IPS-15b (cell line): ENCODE results near the gene CCDC85C.

Experiments
- H3K27me3 ChIP-seq: one replicate; pipeline ENCODE4 v1.6.1; 2013; ENCODE audit warnings: low read length; ENCODE audit not compliant: control insufficient read depth, insufficient read depth
- H3K36me3 ChIP-seq: one replicate; pipeline ENCODE4 v1.6.1; 2013; ENCODE audit warnings: low read length; ENCODE audit not compliant: control insufficient read depth, insufficient read depth
- H3K4me1 ChIP-seq: one replicate; pipeline ENCODE4 v1.6.1; 2013; ENCODE audit warnings: mild to moderate bottlenecking, low read length; ENCODE audit not compliant: control insufficient read depth, insufficient read depth
- H3K4me3 ChIP-seq: one replicate; pipeline ENCODE4 v1.5.1; 2013; ENCODE audit warnings: low read depth, low read length
- H3K9ac ChIP-seq: one replicate; pipeline ENCODE4 v1.6.1; 2013; ENCODE audit warnings: low read depth, mild to moderate bottlenecking, low read length
- H3K9me3 ChIP-seq: one replicate; pipeline ENCODE4 v1.6.1; 2013; ENCODE audit warnings: mild to moderate bottlenecking, low read length; ENCODE audit not compliant: control insufficient read depth, insufficient read depth

Gene CCDC85C

DNA sequence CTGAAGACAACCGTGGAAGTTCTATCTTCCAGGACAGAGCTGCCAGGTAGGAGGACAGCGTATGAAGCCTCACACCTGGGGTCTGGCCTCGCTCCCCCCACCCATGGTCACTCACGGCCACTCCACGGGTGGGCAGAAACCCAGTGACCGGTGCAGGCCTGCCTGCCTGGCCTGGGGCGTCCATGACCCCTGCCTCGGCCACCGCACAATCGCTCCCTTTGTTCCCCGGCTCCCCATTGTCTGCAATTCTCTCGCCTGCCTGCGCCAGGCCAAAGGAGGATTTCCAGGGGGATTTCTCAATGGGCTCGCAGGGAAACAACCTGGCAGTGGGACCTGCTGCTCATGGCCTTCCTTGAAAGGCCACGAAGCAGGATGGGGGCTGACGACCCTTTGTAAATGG, 22.6 kb downstream of the CCDC85C start:
- Histone ChIP-seq H3K4me3 (no peak overlapping the region), H3K36me3 (no peaks in the 10 kb centered on the region), H3K27me3 (no peaks in the 10 kb centered on the region), H3K4me1 (peaks cover 2% of the 10 kb centered on the region), H3K9me3 (no peaks in the 10 kb centered on the region), H3K9ac (no peak overlapping the region)

DNA sequence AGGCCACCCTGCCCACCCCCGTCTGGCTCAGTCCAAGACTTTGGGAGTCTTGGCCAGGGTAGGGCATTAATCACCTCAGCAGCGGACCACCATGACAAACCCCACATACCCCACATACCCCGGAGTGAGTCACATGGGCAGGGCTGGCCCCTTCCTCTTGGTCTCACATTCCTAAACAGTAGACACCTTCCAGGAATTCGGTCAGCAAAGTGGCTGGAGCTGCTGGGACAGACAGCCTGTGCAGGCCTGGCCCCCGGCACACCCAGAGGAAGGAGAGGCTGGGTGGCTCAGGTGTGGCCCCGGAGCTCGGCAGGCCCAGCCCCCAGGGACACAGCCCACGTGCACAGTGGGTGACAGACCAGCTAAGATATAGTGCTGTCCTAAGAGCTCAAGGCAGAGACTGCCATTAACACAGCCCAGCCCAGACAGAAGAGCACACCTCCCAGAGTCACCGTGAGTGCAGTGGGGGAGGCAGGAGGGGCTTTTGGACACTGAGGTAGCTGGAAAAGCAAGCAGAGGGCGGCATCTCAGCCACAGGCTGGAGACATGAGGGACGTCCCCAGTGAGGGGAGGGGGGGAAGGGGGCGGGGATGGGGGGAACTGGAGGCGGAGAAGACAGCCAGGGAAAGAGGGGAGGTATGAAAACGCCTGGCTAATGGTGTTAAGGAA, 24.0 kb downstream of the CCDC85C start:
- Histone ChIP-seq H3K36me3 (no peaks in the 10 kb centered on the region), H3K4me1 (peaks cover 9% of the 10 kb centered on the region), H3K27me3 (no peaks in the 10 kb centered on the region), H3K9me3 (no peaks in the 10 kb centered on the region), H3K4me3 (no peak overlapping the region), H3K9ac (no peak overlapping the region)

DNA sequence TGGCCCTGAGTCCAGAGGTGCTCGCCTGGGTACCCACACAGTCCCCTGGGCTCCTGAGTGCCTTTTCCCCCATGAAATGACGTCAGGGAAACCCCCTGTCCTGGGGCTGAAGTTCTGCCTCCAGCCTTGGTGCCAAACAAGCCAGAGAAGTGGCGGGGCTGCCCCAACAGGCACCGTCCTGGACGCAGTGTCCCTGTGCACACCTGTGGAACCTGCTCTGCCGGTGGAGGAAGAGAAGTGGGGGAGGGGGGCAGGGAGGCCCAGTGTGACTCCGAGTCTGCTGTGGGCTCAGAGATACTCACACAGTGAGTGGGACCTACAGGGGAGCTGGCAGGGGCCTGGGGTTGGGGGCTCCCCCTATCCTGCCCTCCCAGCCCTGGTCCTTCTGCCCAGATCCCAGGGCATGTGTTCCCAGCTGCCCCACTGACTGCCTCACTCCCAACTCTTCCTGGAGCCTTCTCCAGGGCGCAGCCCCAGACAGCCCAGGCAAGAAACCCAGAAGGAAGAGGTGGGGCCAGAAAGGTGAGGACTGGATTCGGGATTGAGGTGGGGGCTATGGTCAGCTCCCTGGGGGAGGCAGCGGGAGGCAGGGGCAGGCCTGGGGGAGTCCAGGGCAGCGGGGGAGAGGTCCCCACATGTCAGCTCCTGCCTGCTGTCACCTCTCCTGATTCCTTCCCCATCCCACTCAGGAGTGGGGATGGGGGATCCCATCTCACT, 24.7 kb downstream of the CCDC85C start:
- Histone ChIP-seq H3K4me1 (peaks cover 14% of the 10 kb centered on the region), H3K9me3 (no peaks in the 10 kb centered on the region), H3K36me3 (no peaks in the 10 kb centered on the region), H3K27me3 (no peaks in the 10 kb centered on the region), H3K9ac (no peak overlapping the region), H3K4me3 (no peak overlapping the region)

DNA sequence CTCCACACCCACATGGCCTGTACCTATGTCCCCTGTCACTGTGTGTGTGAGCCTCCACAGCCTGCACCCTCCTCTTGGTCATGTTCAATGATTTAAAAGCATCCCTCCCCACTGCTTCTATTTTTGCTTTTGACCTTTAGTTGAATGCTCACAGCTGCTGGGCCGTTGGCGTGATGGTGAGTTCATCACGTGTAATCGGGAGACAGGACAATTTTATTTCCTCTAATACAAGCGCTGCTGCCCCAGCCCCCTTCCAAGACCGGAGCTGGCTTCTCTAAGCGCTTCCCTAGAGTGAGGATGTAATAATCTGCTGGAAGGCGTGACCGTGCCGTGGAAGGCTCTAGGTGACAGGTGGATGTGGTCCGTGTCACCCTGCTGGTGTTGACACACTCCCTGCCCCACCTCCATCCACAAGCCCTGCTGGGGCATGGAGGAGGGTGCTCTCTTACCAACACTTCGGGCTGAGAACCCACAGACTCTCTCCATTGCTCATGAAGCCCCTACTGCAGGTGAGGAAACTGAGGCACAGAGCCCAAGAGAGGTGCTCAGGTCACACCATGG, 25.4 kb downstream of the CCDC85C start:
- Histone ChIP-seq H3K36me3 (no peaks in the 10 kb centered on the region), H3K4me3 (no peak overlapping the region), H3K4me1 (peaks cover 21% of the 10 kb centered on the region), H3K9me3 (no peaks in the 10 kb centered on the region), H3K9ac (no peak overlapping the region), H3K27me3 (no peaks in the 10 kb centered on the region)

DNA sequence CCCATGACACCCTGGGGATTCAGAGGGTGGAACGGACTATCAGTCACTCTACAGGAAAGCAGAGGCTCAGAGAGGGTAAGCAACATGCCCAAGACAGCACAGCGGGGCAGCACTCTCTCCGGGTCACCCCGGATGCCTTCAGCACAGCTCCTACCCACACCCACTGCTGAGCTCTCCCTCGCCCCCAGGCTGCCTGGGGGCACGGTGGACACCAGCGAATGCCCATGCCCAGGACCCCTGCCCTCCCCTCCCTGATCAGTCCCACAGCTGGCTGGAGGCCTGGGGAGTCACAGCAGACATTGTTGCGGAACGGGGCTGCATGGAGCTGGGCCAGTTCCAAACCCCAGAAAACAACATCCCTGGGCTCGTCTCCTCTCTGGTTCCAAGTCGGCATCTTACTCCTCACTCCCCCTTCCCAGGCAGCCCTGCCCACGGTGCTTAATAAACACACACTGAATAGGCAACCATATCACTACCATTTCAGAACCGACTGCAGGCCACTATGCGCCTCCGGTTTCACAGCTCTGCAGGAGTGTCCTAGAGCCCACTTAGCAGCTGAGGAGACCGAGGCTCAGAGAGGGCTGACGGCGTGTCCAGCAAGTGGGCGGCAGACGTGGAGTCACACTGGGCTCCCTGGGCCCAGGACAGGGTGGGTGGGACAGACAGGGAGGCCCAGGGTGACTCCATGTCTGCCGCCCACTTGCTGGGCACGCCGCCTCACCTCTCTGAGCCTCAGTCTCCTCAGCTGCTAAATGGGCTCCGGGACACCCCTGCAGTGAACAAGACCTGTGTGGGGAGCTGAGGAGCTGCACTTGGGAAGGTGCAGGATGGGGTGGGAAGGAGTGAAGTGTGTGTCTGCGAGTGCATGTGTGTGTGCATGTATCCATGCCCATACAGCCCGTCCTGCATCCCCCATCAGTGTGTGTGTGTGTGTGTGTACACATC, 27.0 kb downstream of the CCDC85C start:
- H3K9me3 ChIP-seq = no peaks in the 10 kb centered on the region
- H3K4me1 ChIP-seq = peaks cover 27% of the 10 kb centered on the region
- H3K27me3 ChIP-seq = no peaks in the 10 kb centered on the region
- no peak overlapping the region for H3K9ac ChIP-seq
- H3K4me3 ChIP-seq = no peak overlapping the region
- no peaks in the 10 kb centered on the region for H3K36me3 ChIP-seq

DNA sequence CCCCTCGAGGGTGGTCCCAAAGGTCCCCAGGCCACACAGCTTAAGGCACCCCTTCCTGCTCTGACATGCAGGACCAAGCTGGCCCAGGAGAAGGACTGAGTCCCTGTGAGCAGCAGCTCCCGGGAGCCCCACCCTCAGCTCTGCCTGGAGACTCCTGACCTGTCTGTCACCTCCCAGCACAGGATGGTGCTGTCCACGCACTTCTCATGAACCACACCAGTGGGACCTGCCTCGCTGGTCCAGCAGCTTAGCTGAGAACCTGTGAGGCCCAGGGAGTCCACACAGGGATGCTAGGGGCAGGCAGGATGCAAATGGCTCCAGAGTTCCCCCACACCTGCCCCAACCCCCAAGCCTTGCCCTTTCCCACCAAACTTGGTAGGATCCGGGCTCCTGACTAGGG, 27.7 kb downstream of the CCDC85C start:
- no peaks in the 10 kb centered on the region for H3K9me3 ChIP-seq
- peaks cover 33% of the 10 kb centered on the region for H3K4me1 ChIP-seq
- H3K9ac ChIP-seq = peak overlapping the region; percentile 24
- no peaks in the 10 kb centered on the region for H3K36me3 ChIP-seq
- no peaks in the 10 kb centered on the region for H3K27me3 ChIP-seq
- H3K4me3 ChIP-seq = no peak overlapping the region

DNA sequence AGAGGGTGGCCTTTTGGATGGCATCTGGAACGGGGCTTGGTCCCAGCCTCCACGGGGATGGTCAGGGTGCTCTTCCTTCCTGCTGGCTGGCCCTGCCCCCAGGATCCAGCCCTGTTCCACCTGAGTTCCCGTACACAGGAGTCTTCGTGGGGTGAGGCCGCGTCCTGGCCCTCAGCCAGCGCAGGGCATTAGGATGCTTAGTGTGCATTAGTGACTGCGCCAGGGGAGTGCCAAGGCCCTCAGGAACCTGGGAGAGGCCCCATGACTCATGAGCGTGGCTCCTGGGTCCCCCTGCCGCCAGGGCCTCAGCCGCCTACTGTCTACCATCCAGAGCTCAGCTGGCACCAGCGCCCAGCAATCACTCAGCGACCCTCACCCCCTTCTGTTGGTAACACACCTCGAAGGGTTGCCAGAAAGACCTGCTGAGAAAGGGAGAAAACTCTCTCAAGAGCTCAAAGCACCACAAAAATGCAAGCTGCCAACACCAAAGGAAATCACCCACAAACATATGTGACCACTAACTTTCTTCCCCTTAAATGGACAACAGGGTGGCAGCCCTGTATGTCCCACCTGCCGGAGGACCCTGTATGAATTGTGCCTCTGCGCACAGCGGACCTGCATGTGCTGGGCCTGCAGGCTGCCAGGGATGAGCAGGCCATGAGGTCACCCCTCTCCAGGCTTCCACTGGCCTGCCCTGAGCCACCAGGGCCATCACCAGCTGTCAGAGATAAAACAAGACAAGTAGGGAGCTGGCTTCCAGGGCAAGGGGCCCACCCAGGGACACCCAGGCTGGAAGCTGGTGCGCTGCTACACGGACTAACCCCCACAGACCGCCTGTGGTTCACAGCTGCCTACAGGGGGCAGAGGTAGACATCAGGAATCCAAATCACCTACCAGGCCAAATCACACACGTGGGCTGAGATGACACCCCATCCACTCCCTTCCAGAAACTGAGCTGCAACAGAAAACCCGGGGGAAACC, 28.7 kb downstream of the CCDC85C start:
- Histone ChIP-seq H3K27me3 (no peaks in the 10 kb centered on the region), H3K36me3 (no peaks in the 10 kb centered on the region), H3K4me1 (peaks cover 38% of the 10 kb centered on the region), H3K4me3 (no peak overlapping the region), H3K9ac (peak overlapping the region; percentile 24), H3K9me3 (no peaks in the 10 kb centered on the region)

DNA sequence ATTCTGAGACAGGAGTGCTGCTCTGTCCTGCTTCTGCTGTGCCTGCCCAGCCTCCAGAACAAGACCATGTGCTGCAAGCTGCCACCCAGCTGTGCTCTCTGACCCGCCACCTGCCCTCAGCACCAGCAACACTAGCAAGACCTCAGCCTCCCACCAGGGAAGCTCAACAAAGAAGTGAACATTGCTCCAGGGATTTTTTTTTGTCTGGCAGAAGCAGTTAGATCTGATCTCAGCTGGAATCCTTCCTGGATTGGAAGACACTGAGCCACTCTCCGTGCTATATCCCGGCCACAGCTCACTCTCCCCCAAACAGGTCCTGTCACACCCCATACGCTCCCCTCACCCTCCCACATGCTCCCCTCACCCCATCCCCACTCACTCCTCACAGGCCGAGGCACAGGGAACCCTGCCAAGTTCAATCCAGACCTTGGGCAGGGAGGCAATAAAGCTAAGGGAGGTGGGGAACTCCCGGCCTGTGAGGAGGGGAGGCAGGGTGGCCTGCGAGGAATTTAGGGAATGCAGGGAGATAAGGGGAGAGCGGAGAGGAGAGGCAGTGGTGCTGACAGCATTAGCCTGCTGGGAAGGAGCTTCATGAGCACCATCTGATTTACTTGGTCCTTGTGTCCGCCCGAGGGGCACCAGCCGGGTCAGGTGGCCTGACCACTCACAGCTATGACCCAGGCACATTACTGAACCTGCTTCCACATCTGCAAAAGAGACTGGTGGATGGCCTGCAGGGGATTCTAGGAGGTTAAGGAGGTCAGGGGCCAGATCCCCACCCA, 29.7 kb downstream of the CCDC85C start:
- Histone ChIP-seq H3K27me3 (no peaks in the 10 kb centered on the region), H3K36me3 (no peaks in the 10 kb centered on the region), H3K4me3 (no peak overlapping the region), H3K4me1 (peaks cover 40% of the 10 kb centered on the region), H3K9me3 (no peaks in the 10 kb centered on the region), H3K9ac (no peak overlapping the region)

DNA sequence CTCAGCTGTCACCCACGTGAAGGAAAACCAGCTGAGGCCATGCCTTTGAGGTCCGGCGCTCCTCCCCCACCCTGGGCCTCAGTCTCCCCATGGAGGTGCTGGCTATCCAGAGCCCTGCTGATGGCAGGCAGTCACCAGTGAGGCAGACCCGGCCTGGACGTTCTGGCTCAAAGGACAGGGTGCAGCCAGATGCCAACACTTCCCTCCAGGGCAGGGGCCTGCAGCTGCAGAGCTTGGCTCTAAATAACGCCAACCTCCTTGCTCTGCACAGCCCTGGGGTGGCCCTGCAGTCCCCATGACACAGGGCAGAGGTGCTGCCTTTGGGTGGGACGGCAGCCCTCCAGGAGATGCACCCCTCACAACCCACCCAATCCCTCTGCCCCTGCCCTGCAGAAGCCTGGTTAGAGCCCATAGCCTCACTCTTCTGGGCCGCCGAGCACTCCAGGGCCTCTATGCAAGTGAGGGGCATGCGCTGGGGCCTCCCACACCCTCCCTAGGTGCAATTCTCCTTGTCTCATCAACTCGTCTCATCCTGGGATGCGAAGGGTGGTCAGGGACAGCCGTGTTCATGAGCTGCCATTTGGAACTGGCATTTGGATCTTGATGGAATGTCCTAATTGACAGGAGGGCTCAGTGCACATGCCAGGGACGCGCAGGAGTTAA, 30.4 kb downstream of the CCDC85C start:
- peaks cover 40% of the 10 kb centered on the region for H3K4me1 ChIP-seq
- H3K9me3 ChIP-seq = no peaks in the 10 kb centered on the region
- H3K27me3 ChIP-seq = no peaks in the 10 kb centered on the region
- H3K9ac ChIP-seq = no peak overlapping the region
- H3K4me3 ChIP-seq = no peak overlapping the region
- H3K36me3 ChIP-seq = no peaks in the 10 kb centered on the region

DNA sequence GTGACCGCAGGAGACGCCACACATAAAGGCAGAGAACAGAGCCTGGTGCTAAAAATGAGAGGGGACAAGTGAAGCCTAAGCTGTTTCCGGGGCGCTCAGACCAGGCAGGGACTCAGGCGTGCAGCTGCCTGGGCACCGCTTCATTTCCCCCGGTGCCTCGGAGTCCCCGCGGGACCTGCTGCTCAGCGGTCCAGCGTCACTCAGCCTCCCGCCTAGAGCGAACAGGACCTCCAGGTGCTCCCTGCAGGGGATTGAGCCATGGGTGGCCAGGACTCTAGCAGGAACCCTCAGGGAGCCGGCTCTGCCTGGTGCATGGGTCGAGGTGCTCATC, 31.0 kb downstream of the CCDC85C start:
- Histone ChIP-seq H3K4me3 (no peak overlapping the region), H3K36me3 (no peaks in the 10 kb centered on the region), H3K4me1 (peaks cover 40% of the 10 kb centered on the region), H3K9ac (no peak overlapping the region), H3K9me3 (no peaks in the 10 kb centered on the region), H3K27me3 (no peaks in the 10 kb centered on the region)
